22Rv1 (cell line): Measurements from ENCODE around the gene FAM107A.

Experiments used
- CTCF ChIP-seq: fragments of 450-650 bp; IDR thresholded peaks from 2 replicates; pipeline ENCODE4 v1.5.1; 2017; ENCODE audit warnings: mild to moderate bottlenecking
- ZFX ChIP-seq: fragments of 450-650 bp; IDR thresholded peaks from 2 replicates; pipeline ENCODE4 v1.6.1; 2017; ENCODE audit warnings: antibody characterized with exemption, borderline replicate concordance

DNA sequence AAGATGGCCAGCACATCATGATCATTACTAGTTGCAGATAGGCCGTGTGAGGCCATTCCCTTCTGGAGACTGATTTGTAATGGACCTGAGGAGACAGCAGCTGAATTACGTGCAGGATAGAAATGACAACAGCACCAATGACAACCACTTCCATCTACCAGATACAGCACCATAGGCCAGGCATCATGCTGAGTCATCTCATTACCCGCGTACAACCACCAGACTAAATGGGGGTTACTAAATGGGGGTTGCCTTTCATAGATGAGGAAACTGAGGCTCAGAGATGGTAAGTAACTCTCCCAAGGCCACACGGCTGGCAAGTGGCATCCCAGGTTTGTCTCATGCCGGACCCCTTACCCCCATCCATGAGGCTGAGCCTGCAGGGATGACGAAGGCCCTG is 32.8 kb upstream of the FAM107A start:
- TF ChIP-seq CTCF (no peak), ZFX (no peak)
